NCI-H345 (cell line): ENCODE results near the gene NPEPL1.

Source experiments
- DNase-seq: peaks from one replicate; lab custom pipeline; 2025; lab: John Stamatoyannopoulos, UW

NPEPL1 gene

DNA sequence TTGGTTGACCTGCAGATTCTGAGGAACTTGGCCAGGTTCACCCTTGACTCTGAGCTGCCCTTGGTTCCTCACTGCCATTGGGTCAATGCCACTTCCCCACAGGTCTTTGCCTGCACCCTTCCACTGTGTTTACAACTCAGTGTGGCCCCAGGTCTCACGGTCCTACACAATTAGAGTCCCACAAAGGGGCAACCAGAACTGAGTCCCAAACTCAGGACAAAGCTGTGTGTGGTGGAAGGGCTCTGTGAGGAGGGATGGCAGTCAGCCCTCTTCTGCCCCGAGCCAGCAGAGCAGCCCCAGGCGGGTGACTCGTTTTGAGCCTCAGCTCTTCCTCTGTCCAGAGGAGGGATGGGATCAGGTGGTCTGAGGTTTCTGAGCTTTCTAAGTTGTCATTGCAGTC is 69.5 kb downstream of the NPEPL1 start:
- DNase-seq = no peak

GRCh38 chr20:58763076-58763475 is 70.5 kb downstream of the NPEPL1 start:
- DNase-seq = no peak
